Spleen (tissue), 7 donors: Measurements from ENCODE around the gene NRDC.

ENCODE experiments used
- CTCF ChIP-seq, 11 experiments: fragments of 200-600 bp in 7 of 11; fragments of 450-650 bp in 4 of 11; sonication (generic) in 4 of 11; IDR thresholded peaks in 8 of 11; conservative IDR thresholded peaks in 3 of 11; 1 replicate in 7 of 11; 2 replicates in 4 of 11; pipeline versions ENCODE4 v1.4.0 to v1.8.0; 2016 to 2021; ENCODE audit warnings: antibody characterized with exemption in 11 of 11, inconsistent platforms in 4 of 11, mild to moderate bottlenecking in 1 of 11
- POLR2A ChIP-seq, 3 donors: fragments of 450-650 bp; IDR thresholded peaks; one replicate each; pipeline ENCODE4 v1.5.1; 2017; ENCODE audit warnings: antibody characterized with exemption in 3 of 3, mild to moderate bottlenecking in 1 of 3
- POLR2AphosphoS5 ChIP-seq, 3 donors: sonication (generic); formaldehyde crosslinking; IDR thresholded peaks; one replicate each; pipeline ENCODE4 v1.5.1; 2017; ENCODE audit warnings: antibody characterized with exemption in 3 of 3
- donor health status: DM: no; HTN: no; CAD: no; lungs with moderate emphysema.
- donor health status: DM: no; HTN: no; CAD: no.
- donor health status: DM: no; HTN: no; CAD: no.

GRCh38 chr1:51794260-51794659 is 84.3 kb downstream of the NRDC start:
- TF ChIP-seq CTCF (IDR thresholded peaks at IDR 0.05 in 8 of 11, conservative IDR thresholded peaks at IDR 0.05 in 3 of 11) (no peak), POLR2AphosphoS5 (IDR thresholded peaks at IDR 0.05) (no peak), POLR2A (IDR thresholded peaks at IDR 0.05) (no peak)
